CD4-positive, alpha-beta T cell treated with Interleukin-21 for 1 hour (primary cell): ENCODE data around the gene OCEL1.

Experiments used
- DNase-seq: peaks from one replicate; pipeline ENCODE4 v3.0.0-alpha.2; 2020

The OCEL1 gene

GRCh38 chr19:17242431-17243208 lies 16.6 kb downstream of the OCEL1 start:
- no peak for DNase-seq

- no peak for DNase-seq
Observed at GRCh38 chr19:17243211-17243829, 17.3 kb downstream of the OCEL1 start.

GRCh38 chr19:17243830-17244617 lies 18.0 kb downstream of the OCEL1 start:
- no peak for DNase-seq

GRCh38 chr19:17244618-17245534 lies 18.9 kb downstream of the OCEL1 start:
- no peak for DNase-seq

GRCh38 chr19:17245535-17245984 lies 19.5 kb downstream of the OCEL1 start, which contains the start of gene NR2F6:
NR2F6 (minus strand) TSS chr19:17245919; CDS start chr19:17245220, 699 bp downstream.
- DNase-seq = no peak

- DNase-seq = no peak
Observed at GRCh38 chr19:17246681-17247425, 20.8 kb downstream of the OCEL1 start.

- no peak for DNase-seq
Observed at GRCh38 chr19:17248011-17248776, 22.2 kb downstream of the OCEL1 start.

GRCh38 chr19:17249887-17250548 lies 24.0 kb downstream of the OCEL1 start:
- DNase-seq = no peak

GRCh38 chr19:17254636-17255035 lies 28.6 kb downstream of the OCEL1 start:
- no peak for DNase-seq

- no peak for DNase-seq
Observed at GRCh38 chr19:17255150-17255621, 29.2 kb downstream of the OCEL1 start.

GRCh38 chr19:17256130-17256529 lies 30.1 kb downstream of the OCEL1 start:
- no peak for DNase-seq

- DNase-seq = no peak
Observed at GRCh38 chr19:17259118-17259780, 33.2 kb downstream of the OCEL1 start.

- no peak for DNase-seq
Observed at GRCh38 chr19:17259934-17260333, 33.9 kb downstream of the OCEL1 start.

GRCh38 chr19:17260842-17261325 lies 34.9 kb downstream of the OCEL1 start:
- peak; percentile 91 for DNase-seq

GRCh38 chr19:17262557-17262956 lies 36.5 kb downstream of the OCEL1 start:
- DNase-seq = no peak

- no peak for DNase-seq
Observed at GRCh38 chr19:17263712-17264640, 38.0 kb downstream of the OCEL1 start.

GRCh38 chr19:17264641-17264979 lies 38.6 kb downstream of the OCEL1 start, which contains the start of gene USHBP1:
USHBP1 (minus strand) TSS chr19:17264745; CDS start chr19:17264299, 446 bp downstream.
- DNase-seq = no peak

GRCh38 chr19:17266026-17266425 lies 40.0 kb downstream of the OCEL1 start:
- DNase-seq = no peak
